ENCODE results near the gene ANKS1B.
A peak's percentile ranks its signal among the peaks of the same experiment; 100 is the strongest.
"Not testable (repeated sequence)": the region's sequence is repeated elsewhere in the genome, so short reads cannot be mapped to it uniquely, and the experiment has no call there.

The ANKS1B gene

DNA sequence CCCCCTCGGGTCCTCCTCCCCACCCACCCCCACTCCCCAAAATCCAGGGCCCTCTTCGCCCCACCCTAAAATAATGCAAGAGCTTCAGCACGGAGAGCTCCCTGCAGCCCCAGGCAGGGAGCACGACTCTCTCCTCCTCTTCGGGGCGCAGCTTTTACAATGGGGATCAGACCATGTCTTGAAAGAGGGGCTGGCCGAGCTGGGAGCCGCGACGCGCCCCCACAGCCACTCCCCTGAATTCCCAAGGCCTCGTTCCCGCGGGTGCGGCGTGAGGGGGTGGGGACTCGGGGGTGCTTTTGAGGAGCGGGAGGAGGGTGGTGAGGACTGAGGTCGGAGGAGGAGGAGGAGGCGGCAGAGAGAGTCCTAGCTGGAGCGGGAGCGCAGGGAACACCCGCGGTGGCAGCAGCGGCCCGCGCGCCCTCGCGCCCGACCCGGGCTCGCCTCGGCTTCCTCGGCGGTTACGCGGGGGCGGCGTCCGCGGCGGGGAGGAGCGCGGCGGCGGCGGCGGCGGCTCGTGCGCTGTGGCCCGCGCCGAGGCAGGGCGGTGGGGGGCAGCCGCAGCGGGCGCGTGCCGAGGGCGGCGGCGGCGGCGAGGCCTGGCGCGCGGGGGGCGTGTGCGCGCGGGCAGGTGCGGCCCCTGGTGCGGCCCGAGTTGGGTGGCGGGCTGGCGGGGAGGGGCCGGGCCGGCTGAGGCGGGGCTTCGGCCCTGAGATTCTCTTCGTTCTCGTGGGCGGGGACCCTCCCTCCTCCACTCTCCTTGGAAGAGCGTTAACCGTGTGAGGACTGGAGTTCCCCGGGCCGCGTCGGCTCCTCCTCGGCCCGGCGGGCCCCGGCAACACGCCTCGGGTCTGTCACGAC lies at the start of gene ANKS1B:
Gene ANKS1B, minus strand, starts transcription at position 666 of the 858 bp plus-strand sequence. CDS start 699 bp downstream, outside the sequence.
- DNase-seq, result peak; percentile 43

DNA sequence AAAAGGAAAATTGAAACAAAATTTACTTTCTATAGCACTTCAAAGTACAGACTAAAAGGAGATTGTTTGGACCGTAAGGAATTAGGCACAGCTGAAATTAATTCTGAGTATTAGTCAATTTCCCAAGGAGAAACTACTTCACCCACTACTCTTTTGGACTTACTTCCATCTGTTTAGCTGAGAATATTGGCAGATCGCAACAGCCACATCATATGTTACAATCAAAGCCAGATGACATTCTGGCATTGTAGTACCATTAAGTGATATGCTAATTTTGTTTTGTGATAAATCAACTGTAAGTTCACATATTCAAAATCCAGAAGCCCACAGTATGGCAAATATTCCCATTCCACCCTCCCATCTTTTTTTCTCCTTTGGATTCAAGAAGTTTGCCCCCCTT lies 47.1 kb upstream of the ANKS1B start:
- no peak for DNase-seq

DNA sequence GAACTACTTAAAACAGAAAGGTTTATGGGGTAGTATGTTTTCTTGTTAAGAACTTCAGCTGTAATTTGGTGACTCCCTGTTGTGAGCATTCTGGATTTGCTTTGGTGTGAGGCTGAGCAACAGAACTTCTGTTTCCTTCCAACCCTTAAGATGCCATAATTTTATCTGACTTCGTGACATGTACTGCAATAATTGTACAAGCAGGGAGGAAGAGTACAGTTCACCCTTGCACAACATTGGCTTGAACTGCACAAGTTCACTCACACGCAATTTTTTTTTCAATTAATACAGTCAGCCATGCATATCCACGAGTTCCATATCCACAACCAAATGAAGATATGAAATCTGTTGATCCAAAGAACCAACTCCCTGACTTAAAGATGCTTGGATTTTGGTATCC lies 42.9 kb upstream of the ANKS1B start:
- DNase-seq, result no peak

DNA sequence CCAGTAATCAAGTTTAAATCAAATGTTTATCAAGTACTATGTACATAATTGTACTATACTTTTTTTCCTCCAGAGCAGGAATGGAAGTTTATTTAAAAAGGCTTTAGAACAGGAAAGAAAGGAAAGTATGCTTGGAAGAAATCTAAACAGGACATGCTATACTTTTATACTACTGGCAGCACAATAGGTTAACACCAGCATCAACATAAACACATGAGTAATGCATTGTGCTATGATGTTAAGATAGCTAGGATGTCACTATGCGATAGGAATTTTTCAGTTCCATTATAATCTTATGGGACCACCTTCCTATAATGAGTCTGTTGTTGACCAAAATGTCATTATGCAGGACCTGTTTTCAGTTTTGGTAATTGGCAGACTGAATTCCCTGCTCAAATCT lies 41.5 kb upstream of the ANKS1B start:
- DNase-seq, result no peak

DNA sequence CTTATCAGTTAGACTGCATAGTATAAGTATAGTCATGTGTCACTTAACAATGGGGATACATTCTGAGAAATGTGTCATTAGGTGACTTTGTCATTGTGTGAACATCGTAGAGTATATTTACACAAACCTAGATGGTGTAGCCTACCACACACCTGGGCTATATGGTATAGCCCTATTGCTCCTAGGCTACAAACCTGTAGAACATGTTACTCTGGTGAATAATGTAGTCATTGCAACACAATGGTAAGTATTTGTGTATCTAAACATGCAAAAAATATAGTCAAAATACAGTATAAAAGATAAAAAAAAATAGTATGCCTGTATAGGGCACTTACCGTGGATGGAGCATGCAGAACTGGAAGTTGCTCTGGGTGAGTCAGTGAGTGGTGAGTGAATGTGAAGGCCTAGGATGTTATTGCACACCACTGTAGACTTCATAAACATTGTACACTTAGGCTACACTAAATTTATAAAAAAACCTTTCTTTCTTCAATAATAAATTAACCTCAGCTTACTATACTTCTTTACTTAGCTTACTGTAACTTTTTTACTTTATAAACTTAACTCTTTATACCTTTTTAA lies 40.3 kb upstream of the ANKS1B start:
- no peak for DNase-seq

DNA sequence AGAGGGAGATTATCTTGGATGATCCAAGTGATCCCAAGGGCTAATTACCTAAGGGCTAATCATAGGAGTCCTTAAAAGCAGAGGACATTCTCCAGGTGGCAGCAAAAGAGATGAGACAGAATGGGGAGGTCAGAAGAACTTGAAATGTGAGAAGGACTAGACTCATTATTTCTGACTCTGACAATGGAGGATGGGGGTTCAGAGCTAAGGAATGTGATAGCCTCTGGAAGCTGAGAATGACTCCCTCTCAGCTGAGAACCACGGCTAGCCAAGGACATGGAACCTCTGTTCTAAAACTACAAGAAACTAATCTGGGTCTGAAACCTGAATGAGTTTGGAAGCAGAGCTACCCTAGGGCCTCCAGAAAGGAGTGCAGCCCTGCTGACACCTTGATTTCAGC lies 35.6 kb upstream of the ANKS1B start:
- DNase-seq, result no peak

DNA sequence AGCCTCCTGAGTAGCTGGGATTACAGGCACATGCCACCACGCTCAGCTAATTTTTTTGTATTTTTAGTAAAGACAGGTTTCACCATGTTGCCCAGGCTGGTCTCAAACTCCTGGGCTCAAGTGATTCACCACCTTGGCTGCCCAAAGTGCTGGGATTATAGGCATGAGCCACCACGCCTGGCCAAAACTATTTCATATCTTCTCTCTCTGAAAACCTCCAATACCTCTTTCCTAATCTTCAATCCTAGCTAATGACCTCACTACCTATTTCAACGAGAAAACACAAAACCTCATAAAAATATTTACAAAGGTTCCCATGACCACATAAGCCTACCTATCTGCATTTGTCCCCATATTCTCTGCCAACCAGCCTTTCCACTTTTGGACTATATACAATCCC lies 32.3 kb upstream of the ANKS1B start:
- no peak for DNase-seq

DNA sequence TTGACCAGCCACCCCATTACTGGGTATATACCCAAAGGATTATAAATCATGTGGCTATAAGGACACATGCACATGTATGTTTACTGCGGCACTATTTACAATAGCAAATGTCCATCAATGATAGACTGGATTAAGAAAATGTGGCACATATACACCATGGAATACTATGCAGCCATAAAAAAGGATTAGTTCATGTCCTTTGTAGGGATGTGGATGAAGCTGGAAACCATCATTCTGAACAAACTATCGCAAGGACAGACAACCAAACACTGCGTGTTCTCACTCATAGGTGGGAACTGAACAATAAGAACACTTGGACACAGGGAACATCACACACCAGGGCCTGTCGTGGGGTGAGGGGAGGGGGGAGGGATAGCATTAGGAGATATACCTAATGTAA lies 31.6 kb upstream of the ANKS1B start:
- DNase-seq, result not testable (repeated sequence)

DNA sequence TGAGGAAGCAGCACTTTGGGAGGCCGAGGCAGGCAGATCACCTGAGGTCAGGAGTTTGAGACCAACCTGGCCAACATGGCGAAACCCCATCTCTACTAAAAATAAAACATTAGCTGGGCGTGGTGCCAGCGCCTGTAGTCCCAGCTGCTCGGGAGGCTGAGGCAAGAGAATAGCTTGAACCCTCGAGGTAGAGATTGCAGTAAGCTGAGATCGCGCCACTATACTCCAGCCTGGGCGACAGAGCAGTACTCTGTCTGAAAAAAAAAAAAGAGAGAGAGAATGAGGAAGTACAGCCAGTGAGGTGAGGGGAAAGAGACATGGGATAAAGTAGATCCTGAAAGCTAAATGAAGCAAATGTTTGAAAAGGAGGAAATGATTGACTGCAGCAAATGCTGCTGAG lies 21.1 kb upstream of the ANKS1B start:
- peak; percentile 9 for DNase-seq

DNA sequence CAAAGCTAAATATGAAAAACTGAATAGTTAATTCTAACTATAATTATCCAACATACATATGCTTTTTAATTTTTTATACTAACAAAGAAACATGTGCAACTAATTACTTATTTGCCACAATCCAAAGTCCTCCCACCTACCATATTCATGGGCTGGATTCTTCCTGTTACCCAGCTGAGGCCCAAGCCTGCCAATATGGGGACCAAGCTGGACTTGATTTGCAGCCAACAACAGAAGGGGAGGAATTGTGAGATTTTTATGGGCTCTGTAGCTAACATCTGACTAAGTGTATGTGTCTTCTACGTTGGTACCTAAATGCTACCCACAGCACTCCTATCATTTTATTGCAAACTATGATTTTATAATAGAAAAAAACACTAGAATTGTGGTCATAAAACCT lies 13.1 kb upstream of the ANKS1B start:
- no peak for DNase-seq

DNA sequence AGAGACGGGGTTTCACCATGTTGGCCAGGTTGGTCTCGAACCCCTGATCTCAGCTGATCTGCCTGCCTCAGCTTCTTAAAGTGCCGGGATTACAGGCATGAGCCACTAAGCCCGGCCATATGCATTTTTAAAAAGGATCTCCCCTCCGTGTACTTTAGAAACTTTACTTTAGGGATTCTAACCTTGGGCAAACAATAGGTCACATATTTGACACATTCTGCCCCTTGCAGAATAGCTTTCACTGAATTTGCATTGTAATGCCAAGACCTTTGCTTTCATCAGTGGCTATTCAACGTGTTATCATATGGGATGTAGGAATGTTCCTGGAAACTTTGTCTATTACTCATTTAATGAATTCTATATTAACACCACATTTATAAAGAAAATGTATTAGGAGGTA lies 11.4 kb upstream of the ANKS1B start:
- DNase-seq, result no peak

DNA sequence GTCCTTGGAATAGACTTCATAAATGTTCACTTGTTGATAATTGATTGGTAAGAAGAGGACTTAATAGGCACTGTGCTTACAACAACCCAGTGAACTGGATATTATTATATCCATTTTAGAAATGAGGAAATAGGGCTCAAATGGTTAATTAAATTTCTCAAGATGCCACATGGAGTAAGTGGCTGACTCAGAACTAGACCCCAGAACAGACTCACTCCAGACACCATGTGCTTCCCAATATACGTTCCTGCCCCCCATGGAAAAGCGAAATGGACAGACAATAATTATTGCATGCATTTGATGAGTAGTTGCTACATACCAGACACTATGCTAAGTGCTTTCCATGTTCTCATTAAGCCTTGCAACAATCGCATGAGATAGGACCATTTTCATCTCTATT lies 895 bp upstream of the ANKS1B start:
- no peak for DNase-seq

DNA sequence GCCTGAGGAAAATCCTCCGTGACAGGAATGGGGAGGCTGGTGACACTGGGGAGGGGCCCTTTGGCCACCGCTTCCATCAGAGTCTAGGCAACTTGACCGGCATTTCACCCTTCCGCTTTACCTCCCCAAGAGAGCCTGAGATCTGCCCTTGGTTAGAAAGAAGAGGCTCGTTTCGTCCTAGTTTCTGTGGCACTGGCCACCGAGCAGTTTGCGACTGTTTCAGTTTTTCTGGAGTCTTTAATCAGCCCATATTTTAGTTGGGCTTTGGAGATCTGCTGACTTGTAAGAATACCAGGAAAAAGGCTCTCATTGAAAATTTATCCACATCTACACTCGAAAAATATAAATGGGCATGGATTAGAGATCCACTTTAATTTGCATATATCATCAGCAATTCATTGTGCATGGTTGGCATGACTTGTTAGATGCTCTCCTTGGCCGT lies 414 bp upstream of the ANKS1B start:
- peak; percentile 18 for DNase-seq

DNA sequence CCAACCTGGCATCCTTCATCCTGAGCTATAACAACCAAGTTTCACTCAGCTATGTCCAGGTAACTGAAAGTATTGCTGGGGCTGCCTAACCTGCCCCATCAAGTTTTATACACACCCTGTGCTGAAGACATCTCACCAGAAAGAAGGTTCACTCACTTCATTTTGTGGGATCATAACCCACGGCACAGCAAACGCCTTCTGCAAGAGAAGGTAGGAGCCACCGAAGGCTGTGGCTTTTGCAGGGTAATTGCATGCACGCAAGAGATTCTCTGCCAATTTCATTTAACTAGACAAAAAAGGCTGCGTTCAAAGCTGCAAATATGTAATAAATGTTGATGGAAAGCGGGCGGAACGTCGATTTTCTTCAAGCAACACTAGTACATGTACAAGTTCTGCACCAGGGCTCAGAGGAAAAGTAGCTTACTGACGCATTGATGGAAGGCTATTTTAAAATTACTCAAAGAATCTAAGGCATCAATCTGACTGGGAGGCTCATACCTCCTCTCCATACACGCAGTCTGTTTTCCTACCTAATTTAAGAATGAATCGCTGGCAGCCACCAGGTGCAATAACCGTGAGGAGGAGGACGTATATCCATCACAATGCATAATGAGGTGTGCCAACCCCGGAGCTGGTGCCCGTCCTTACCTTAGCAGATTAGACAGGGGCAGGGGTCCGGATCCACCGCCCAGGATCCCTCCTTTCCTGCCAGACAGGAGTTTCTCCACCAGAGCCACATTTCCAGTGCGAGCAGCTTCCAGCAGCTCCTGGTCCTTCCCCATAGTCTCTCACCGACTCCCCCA lies 1.1 kb downstream of the ANKS1B start:
- no peak for DNase-seq

DNA sequence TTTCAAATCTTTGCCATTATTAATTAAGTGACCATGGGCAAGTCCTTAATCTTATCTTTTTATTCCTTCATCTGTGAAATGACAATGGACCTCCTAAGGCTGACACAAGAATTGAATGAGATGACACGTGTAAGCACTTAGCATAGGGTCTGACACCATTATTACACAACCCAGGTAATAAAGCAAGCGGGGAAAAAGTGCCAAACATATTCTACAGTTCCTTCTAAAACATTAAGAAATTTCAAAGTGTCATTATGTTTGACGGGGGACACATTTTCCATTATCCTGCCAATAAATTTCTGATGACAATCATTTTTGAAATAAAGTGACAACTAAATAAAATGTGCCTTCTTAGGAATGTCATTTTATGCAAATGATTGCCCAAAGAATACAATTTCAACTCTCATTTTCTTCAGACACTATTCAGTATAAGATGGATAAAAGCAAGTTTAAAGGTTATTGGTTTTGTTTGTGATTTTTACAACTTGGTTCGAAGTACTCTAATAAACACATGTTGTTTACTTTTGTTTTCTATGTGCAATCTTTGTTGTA lies 3.0 kb downstream of the ANKS1B start:
- DNase-seq, result no peak

DNA sequence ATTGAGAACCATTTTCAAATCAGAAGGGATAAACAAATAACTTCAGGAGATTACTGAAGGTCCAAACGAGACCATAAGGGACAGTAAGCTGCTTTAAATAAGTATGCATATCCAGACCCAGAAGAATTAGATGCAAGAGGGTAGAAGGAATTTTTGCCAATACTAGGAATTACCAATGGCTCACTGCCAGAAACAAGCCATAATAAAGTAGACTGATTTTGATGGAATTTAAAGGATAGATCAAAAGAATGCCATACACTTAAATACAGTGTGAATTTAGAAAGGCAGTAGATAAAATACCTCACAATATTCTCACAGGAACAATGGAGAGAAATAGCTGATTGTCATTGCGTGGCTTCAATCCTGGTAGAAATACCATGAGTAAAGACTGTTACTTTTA lies 5.3 kb downstream of the ANKS1B start:
- no peak for DNase-seq

DNA sequence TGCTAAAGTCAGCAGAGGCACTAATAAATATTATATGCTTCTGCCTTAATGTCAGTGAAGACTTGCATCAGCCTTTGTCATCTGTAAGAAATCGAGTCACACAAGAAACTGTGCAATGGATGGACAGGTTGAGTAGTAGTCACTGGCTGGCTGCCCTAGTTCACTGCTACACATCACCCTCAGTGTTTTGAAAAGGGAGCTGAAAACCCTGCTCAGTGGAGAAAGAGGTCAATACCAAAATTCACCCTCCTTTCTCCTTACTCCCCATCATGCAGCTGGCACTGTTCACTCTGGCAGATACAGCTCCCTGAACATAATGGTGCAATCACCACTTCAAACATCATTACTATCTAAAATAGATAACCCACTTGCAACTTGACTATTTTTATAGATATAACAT lies 6.6 kb downstream of the ANKS1B start:
- DNase-seq, result no peak

DNA sequence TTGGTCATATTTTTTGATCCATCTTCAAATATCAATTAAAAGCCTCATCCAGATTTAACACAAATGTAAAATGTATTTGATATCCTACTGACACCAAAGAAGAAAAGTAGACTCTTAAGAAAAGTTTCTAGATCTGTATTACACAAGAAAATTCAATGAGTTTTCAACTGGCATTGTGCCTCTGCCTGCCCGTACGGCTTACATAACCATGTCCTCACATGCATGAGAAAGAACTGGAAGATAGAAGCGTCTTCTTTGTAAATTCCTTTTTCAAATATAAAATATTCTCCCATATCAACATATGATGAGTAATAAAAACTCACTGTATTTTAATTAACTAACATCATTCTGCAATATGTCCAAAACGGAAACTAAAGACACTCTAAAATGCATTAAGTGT lies 7.2 kb downstream of the ANKS1B start:
- no peak for DNase-seq

DNA sequence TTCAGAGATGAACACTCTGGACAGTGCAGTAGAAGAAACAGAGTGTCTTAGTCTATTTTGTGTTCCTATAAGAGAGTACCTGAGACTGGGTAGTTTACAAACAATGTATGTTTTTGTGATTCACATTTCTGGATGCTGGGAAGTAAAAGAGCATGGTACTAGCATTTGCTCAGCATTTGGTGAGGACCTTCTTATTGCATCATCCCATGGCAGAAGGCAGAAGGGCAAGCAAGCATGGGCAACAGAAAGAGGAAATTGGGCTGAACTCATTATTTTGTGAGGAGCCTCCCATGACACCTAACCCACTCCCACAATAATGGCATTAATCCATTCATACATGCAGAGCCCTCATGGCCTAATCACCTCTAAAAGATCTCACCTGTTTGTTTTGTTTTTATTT lies 8.0 kb downstream of the ANKS1B start:
- peak; percentile 28 for DNase-seq

DNA sequence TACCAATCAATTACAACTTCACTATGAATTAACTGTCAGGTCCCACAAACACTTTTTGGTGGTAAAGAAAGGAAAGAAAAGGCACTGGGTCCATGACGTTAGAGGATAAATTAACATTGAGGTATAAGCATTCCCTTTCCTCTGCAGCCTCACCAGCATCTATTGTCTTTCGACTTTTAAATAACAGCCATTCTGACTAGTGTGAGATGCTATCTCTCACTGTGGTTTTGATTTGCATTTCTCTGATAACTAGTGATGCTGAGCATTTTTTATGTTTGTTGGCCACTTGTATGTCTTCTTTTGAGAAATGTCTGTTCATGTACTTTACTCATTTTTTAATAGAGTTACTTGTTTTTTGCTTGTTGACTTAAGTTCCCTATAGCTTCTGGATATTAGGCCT lies 9.4 kb downstream of the ANKS1B start:
- no peak for DNase-seq

DNA sequence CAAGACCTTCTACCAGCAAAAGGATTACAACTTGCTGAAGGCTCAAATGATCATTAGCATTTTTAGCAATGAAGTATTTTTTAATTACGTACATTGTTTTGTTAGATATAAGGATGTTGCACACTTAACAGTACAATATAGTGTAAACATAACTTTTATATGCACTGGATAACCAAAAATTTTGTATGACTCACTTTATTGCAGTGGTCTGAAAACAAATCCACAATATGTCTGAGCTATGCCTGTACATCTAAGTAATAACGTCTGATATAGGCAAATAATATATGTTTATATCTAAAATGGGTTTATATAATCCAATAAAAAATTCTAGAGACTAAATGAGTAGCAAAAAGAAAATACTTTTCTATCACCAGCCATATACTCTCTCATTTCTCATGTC lies 10.6 kb downstream of the ANKS1B start:
- DNase-seq, result no peak

DNA sequence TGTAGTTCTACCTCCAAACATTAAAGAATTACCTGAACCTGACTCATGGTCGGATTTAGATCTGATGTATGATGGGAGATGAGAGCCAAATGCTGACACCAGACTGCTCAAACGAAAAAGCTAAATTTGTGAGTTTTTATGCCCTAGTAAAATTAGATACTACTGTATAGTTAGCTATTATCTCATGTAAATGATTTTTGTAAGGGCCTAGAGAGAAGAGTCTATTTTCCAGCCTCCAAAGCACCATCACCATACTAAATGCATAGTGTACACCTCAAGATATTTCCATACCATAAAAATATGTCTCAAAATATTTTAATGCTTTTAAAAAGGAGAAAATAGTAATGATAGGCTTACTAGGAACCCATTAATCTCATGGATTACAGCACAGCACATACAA lies 18.3 kb downstream of the ANKS1B start:
- no peak for DNase-seq

DNA sequence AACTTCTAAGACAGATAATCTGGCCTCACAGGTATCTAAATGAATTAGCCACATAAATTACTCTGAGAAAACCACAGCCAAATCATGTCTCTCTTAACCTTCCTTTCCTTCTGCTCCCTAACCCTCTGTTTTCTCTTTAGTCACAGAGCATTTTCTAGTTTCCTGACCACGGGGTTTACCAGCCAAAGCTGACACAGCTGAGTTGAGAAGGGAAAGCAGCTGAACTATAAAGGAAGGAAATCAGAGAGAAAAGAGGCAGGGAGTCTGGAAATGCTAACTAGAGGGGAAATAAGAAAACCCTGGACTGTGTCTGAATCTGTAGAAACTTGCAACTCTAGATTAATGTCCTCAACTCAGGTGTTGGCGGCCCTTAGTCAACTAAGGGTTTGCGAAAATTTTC lies 24.4 kb downstream of the ANKS1B start:
- DNase-seq, result no peak

All from OCI-M1 (cell line).